ENCODE results near the gene SPX. TPM values are rescaled to one million over a fixed set of nuclear protein-coding genes. Genes with fewer than 3 reads are reported as not detected.

Gene SPX
- total RNA-seq, 1 donor from 2014 or later: 3.4 TPM

- no peaks in the 10 kb centered on the region for H3K27me3 ChIP-seq (ENCODE audit: control insufficient read depth, insufficient read depth, low read length)
- DNase-seq (ENCODE audit: low read depth): peak; percentile 58
- FAIRE-seq: no peak
- no peak for TF ChIP-seq CTCF (IDR thresholded peaks at IDR 0.05; ENCODE audit: insufficient read depth, low read length, severe bottlenecking)
- H3K36me3 ChIP-seq (ENCODE audit: control insufficient read depth, insufficient read depth, low read length): no peaks in the 10 kb centered on the region
- H3K4me3 ChIP-seq (ENCODE audit: low read depth, low read length): no peak overlapping the region
Observed at GRCh38 chr12:21539797-21540196, 13.7 kb downstream of the SPX start.

- FAIRE-seq (no peak), DNase-seq (ENCODE audit: low read depth) (no peak)
- no peaks in the 10 kb centered on the region for H3K27me3 ChIP-seq (ENCODE audit: control insufficient read depth, insufficient read depth, low read length)
- no peaks in the 10 kb centered on the region for H3K36me3 ChIP-seq (ENCODE audit: control insufficient read depth, insufficient read depth, low read length)
- H3K4me3 ChIP-seq (ENCODE audit: low read depth, low read length): no peak overlapping the region
- no peak for TF ChIP-seq CTCF (IDR thresholded peaks at IDR 0.05; ENCODE audit: insufficient read depth, low read length, severe bottlenecking)
Observed at GRCh38 chr12:21541773-21542172, 15.7 kb downstream of the SPX start.

GRCh38 chr12:21542403-21542802, 16.3 kb downstream of the SPX start:
- no peaks in the 10 kb centered on the region for H3K36me3 ChIP-seq (ENCODE audit: control insufficient read depth, insufficient read depth, low read length)
- no peak overlapping the region for H3K4me3 ChIP-seq (ENCODE audit: low read depth, low read length)
- DNase-seq (ENCODE audit: low read depth) (no peak), FAIRE-seq (no peak)
- TF ChIP-seq CTCF (IDR thresholded peaks at IDR 0.05; ENCODE audit: insufficient read depth, low read length, severe bottlenecking): no peak
- no peaks in the 10 kb centered on the region for H3K27me3 ChIP-seq (ENCODE audit: control insufficient read depth, insufficient read depth, low read length)

GRCh38 chr12:21543151-21543550, 17.1 kb downstream of the SPX start:
- Histone ChIP-seq H3K36me3 (ENCODE audit: control insufficient read depth, insufficient read depth, low read length) (no peaks in the 10 kb centered on the region), H3K4me3 (ENCODE audit: low read depth, low read length) (no peak overlapping the region), H3K27me3 (ENCODE audit: control insufficient read depth, insufficient read depth, low read length) (no peaks in the 10 kb centered on the region)
- FAIRE-seq (no peak), DNase-seq (ENCODE audit: low read depth) (no peak)
- TF ChIP-seq CTCF (IDR thresholded peaks at IDR 0.05; ENCODE audit: insufficient read depth, low read length, severe bottlenecking): no peak

GRCh38 chr12:21545557-21545956, 19.5 kb downstream of the SPX start:
- DNase-seq (ENCODE audit: low read depth): no peak
- TF ChIP-seq CTCF (IDR thresholded peaks at IDR 0.05; ENCODE audit: insufficient read depth, low read length, severe bottlenecking): no peak
- Histone ChIP-seq H3K4me3 (ENCODE audit: low read depth, low read length) (no peak overlapping the region), H3K36me3 (ENCODE audit: control insufficient read depth, insufficient read depth, low read length) (no peaks in the 10 kb centered on the region), H3K27me3 (ENCODE audit: control insufficient read depth, insufficient read depth, low read length) (no peaks in the 10 kb centered on the region)
- no peak for FAIRE-seq

- Histone ChIP-seq H3K4me3 (ENCODE audit: low read depth, low read length) (no peak overlapping the region), H3K27me3 (ENCODE audit: control insufficient read depth, insufficient read depth, low read length) (no peaks in the 10 kb centered on the region), H3K36me3 (ENCODE audit: control insufficient read depth, insufficient read depth, low read length) (no peaks in the 10 kb centered on the region)
- FAIRE-seq (no peak), DNase-seq (ENCODE audit: low read depth) (no peak)
- no peak for TF ChIP-seq CTCF (IDR thresholded peaks at IDR 0.05; ENCODE audit: insufficient read depth, low read length, severe bottlenecking)
Observed at GRCh38 chr12:21546716-21547115, 20.6 kb downstream of the SPX start.
